Mammary epithelial cell (primary cell): ENCODE measurements around the gene ODAD3.

Experiments
- CTCF ChIP-seq, 2 donors: IDR thresholded peaks in 1 of 2; conservative IDR thresholded peaks in 1 of 2; 2 replicates each; pipeline ENCODE4 v1.5.1; 2011 to 2012; ENCODE audit warnings: inconsistent platforms in 2 of 2, low read length in 2 of 2, mild to moderate bottlenecking in 2 of 2, control low read depth in 1 of 2, low read depth in 1 of 2; ENCODE audit not compliant: insufficient read depth in 1 of 2; ENCODE audit errors: extremely low read depth in 1 of 2
- EZH2 ChIP-seq: IDR thresholded peaks from 2 replicates; pipeline ENCODE4 v1.6.1; 2012; ENCODE audit warnings: low read length, inconsistent platforms, borderline replicate concordance

DNA sequence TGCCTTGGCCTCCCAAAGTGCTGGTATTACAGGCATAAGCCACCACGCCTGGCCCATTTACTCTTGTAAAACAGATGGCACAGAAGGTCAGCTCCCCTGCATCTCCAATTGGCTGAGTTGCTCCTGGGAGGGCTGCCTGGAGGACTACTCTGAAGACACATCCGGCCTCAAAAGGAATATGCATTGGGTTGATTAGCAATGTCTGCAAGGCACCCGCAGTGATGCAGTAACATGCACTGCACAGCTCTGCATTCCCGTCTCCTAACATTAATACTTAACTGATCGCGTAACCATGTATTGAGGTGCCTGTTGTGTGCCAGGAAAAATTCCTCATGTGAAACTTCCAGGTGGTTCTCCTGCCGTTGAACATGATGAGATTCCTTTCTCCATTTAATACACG, 40.9 kb upstream of the ODAD3 start:
- TF ChIP-seq CTCF (conservative IDR thresholded peaks at IDR 0.05 in 1 of 2, IDR thresholded peaks at IDR 0.05 in 1 of 2; ENCODE audit: extremely low read depth in 1 of 2, insufficient read depth in 1 of 2, low read depth in 1 of 2, low read length in 2 of 2) (no peak), EZH2 (no peak)
